ENCODE measurements around the gene SF3A2.

DNA sequence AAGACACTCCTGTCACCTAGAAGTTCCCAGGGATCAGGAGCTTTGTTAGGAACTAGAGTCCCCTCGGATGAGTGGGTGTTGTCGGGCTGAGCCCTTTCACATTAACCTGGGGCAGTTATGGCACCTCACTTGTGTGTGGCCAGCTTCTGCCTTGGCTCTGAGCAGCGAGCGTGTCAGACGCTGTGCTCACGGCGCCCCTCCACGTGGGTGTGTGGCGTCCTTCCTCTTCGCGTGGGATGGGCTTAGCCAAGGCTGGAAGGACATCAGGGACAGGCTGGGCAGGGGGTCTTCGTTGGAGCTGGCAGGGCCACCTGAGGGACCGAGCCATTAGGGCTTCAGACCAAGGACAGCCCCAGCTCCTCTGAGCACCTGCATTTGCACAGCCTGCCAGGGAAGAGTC is 49.5 kb upstream of the SF3A2 start:
- TF ChIP-seq, protein P1, sequence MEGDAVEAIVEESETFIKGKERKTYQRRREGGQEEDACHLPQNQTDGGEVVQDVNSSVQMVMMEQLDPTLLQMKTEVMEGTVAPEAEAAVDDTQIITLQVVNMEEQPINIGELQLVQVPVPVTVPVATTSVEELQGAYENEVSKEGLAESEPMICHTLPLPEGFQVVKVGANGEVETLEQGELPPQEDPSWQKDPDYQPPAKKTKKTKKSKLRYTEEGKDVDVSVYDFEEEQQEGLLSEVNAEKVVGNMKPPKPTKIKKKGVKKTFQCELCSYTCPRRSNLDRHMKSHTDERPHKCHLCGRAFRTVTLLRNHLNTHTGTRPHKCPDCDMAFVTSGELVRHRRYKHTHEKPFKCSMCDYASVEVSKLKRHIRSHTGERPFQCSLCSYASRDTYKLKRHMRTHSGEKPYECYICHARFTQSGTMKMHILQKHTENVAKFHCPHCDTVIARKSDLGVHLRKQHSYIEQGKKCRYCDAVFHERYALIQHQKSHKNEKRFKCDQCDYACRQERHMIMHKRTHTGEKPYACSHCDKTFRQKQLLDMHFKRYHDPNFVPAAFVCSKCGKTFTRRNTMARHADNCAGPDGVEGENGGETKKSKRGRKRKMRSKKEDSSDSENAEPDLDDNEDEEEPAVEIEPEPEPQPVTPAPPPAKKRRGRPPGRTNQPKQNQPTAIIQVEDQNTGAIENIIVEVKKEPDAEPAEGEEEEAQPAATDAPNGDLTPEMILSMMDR (IDR thresholded peaks at IDR 0.05; ENCODE audit: insufficient read depth, low read length, poor library complexity, severe bottlenecking): no peak
- TF ChIP-seq EZH2phosphoT487 (conservative IDR thresholded peaks at IDR 0.05; ENCODE audit: low read length): no peak

All from SU-DHL-6 (cell line).